ENCODE results near the gene RRP1B. TPM values are rescaled to one million over a fixed set of nuclear protein-coding genes. Genes with fewer than 3 reads are reported as not detected.

Gene RRP1B
- total RNA-seq, 1 experiment from 2014 or later, result 44.2 TPM

DNA sequence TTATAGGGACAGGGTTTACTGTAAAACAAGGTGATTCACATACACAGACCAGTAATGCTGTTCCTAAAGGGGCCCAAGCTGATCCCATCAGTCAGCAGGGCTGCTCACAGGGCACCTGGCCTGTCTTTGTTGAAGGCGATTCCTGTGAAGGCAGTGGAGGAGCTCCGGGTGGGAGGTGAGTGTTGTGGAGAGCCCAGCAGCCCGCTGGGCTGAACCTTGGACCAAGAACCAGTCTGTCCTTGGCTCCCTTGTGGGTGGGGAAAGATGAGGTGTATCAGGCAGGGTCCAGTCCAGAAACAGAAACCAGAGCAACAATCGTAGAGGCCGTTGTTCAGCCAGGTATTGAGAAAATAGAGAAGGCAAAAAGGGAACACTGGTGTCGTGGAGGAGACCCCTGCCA lies 72.1 kb downstream of the RRP1B start:
- H4K20me1 ChIP-seq (ENCODE audit: low read length), result 0 out of 2 replicates have a peak, but pooled peaks cover 27% of the 10 kb centered on the region
- TF ChIP-seq EZH2phosphoT487 (IDR thresholded peaks at IDR 0.05; ENCODE audit: borderline replicate concordance, low read length) (no peak), EZH2 (IDR thresholded peaks at IDR 0.05; ENCODE audit: low read length, unreplicated experiment) (no peak)
- TF ChIP-seq, protein P1, sequence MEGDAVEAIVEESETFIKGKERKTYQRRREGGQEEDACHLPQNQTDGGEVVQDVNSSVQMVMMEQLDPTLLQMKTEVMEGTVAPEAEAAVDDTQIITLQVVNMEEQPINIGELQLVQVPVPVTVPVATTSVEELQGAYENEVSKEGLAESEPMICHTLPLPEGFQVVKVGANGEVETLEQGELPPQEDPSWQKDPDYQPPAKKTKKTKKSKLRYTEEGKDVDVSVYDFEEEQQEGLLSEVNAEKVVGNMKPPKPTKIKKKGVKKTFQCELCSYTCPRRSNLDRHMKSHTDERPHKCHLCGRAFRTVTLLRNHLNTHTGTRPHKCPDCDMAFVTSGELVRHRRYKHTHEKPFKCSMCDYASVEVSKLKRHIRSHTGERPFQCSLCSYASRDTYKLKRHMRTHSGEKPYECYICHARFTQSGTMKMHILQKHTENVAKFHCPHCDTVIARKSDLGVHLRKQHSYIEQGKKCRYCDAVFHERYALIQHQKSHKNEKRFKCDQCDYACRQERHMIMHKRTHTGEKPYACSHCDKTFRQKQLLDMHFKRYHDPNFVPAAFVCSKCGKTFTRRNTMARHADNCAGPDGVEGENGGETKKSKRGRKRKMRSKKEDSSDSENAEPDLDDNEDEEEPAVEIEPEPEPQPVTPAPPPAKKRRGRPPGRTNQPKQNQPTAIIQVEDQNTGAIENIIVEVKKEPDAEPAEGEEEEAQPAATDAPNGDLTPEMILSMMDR (conservative IDR thresholded peaks at IDR 0.05; ENCODE audit: low read depth, low read length), result no peak
- intact Hi-C loops (cut with micrococcal nuclease), result no loop called here
- no peaks in the 10 kb centered on the region for H3F3A ChIP-seq (ENCODE audit: low read length, unreplicated experiment)
- no peak overlapping the region for H3K9ac ChIP-seq (ENCODE audit: low read length)
- H3K27me3 ChIP-seq (ENCODE audit: low read length), result no peaks in the 10 kb centered on the region
- peaks cover 36% of the 10 kb centered on the region for H3K36me3 ChIP-seq (ENCODE audit: low read depth, low read length)
- no peaks in the 10 kb centered on the region for H3K9me3 ChIP-seq (ENCODE audit: low read length)
- no TSS peak for BruUV-seq (replicated peaks)
- no peak overlapping the region for H3K4me2 ChIP-seq (ENCODE audit: low read length)
- ATAC-seq (no peak), DNase-seq (no peak)
- H3K9me2 ChIP-seq (replicated peaks; ENCODE audit: low read length), result no peaks in the 10 kb centered on the region
- peaks cover 33% of the 10 kb centered on the region for H3K4me1 ChIP-seq (ENCODE audit: insufficient read depth, low read length)
- H3K79me2 ChIP-seq (ENCODE audit: low read length), result peaks cover 99% of the 10 kb centered on the region
- CTCF ChIA-PET, result no interaction called here
- no peak overlapping the region for H2AFZ ChIP-seq (ENCODE audit: low read length)
- POLR2A ChIA-PET (ENCODE audit: unreplicated experiment), result no interaction called here
- no peak overlapping the region for H3K4me3 ChIP-seq (ENCODE audit: low read length)
- H3K27ac ChIP-seq (ENCODE audit: low read length), result no peak overlapping the region

DNA sequence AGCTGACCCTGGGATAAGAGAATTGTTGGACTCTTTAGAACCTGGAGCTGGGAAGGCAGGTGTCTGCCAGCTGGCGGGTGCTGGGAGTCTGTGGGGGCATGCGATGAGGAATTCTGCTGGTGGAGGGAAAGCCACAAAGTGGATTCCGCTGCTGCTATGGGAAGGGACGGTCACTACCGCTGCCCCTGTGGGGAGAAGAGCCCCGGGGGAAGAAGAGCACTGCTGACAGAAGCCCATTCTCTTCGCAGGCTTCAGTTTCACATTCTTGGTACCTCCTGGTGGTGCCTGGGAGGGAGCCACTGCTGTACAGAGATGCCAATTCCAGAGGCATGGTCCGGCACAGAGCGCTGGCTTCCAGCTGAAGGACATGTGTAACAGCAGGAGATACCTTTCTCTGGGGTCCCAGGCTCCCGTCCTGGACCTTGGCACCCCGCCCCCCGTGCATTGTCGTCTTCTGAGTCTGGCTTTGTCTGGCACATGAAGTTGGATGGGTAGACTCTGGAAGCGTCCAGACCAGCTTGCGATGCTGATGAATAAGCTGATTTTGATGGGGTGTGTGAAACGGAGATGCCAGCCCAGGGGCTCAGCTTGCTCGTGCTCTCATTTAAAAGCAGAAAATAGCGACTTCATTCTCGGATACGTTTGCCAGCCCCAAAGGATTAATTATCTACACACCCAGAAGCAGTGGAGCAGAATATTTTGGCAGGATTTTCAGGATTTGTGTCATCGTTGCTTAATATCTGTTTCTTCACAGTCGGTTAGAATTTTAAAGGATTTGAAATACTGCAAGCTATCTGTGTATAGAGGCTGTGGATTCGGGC lies 72.7 kb downstream of the RRP1B start:
- CTCF ChIA-PET, result no interaction called here

More for the DNA sequence above, 72.7 kb downstream of the RRP1B start:
- no peak overlapping the region for H3K27ac ChIP-seq (ENCODE audit: low read length)
- H2AFZ ChIP-seq (ENCODE audit: low read length), result no peak overlapping the region
- intact Hi-C loops (cut with micrococcal nuclease), result no loop called here
- H3K9me2 ChIP-seq (replicated peaks; ENCODE audit: low read length), result no peaks in the 10 kb centered on the region
- peaks cover 99% of the 10 kb centered on the region for H3K79me2 ChIP-seq (ENCODE audit: low read length)
- DNase-seq (no peak), ATAC-seq (no peak)
- H3K4me2 ChIP-seq (ENCODE audit: low read length), result no peak overlapping the region
- no peaks in the 10 kb centered on the region for H3F3A ChIP-seq (ENCODE audit: low read length, unreplicated experiment)
- no peaks in the 10 kb centered on the region for H3K9me3 ChIP-seq (ENCODE audit: low read length)
- no TSS peak for BruUV-seq (replicated peaks)
- peaks cover 42% of the 10 kb centered on the region for H3K36me3 ChIP-seq (ENCODE audit: low read depth, low read length)
- peaks cover 26% of the 10 kb centered on the region for H3K4me1 ChIP-seq (ENCODE audit: insufficient read depth, low read length)
- POLR2A ChIA-PET (ENCODE audit: unreplicated experiment), result no interaction called here
- no peak overlapping the region for H3K9ac ChIP-seq (ENCODE audit: low read length)
- H3K27me3 ChIP-seq (ENCODE audit: low read length), result no peaks in the 10 kb centered on the region
- TF ChIP-seq, protein P1 (conservative IDR thresholded peaks at IDR 0.05; ENCODE audit: low read depth, low read length), result no peak
- no peak for TF ChIP-seq EZH2phosphoT487 (IDR thresholded peaks at IDR 0.05; ENCODE audit: borderline replicate concordance, low read length)
- TF ChIP-seq EZH2 (IDR thresholded peaks at IDR 0.05; ENCODE audit: low read length, unreplicated experiment), result no peak
- 0 out of 2 replicates have a peak, but pooled peaks cover 32% of the 10 kb centered on the region for H4K20me1 ChIP-seq (ENCODE audit: low read length)
- no peak overlapping the region for H3K4me3 ChIP-seq (ENCODE audit: low read length)

Data from PC-3 (cell line).